ENCODE results near the gene TIMD4.
"Not testable (repeated sequence)": the region's sequence is repeated elsewhere in the genome, so short reads cannot be mapped to it uniquely, and the experiment has no call there.

TIMD4 gene

DNA sequence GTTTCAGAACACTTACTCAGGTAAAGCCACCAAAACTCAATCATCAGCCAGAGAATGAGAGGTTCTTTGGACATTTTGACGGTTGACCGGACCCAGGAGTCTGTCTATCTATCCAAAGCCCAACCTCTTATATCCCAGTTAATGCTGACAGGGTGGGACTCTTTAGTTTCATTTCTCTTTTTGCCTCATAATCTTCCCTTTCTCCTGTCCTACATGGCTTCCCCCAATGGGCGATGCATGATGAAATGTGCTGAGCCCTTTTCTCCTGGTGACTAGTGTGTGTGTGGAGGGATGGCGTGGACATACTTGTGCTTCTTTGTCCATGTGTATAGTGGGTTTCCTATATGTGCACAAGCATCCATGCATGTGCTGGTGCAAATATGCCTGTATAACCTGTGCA lies at the start of gene TIMD4:
Gene TIMD4, minus strand, starts transcription at position 102 of the 400 bp plus-strand sequence. Its CDS starts 28 bp downstream, at position 74.
- no peak for DNase-seq (ENCODE audit: extremely low read depth in 1 of 2, low read depth in 1 of 2)

DNA sequence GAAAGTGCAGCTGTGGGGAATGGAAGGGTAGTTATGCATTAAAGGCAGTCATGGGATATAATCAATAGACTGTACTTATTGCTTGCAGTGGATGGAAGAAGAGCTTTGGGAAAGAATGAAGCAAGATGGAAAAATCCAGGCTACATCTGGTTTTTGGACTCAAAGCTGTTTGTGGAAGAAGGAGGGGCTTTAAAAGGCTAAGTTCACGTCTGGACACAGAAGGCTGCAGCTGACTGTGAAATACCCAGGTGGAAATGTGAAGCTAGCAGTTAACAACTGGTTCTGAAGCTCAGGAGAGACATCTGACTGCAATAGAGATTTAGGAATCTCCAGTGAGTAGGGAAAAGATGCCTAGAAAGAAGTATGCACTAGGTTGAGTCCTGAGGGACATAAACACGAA lies 43.2 kb upstream of the TIMD4 start:
- no peak for DNase-seq (ENCODE audit: extremely low read depth in 1 of 2, low read depth in 1 of 2)

DNA sequence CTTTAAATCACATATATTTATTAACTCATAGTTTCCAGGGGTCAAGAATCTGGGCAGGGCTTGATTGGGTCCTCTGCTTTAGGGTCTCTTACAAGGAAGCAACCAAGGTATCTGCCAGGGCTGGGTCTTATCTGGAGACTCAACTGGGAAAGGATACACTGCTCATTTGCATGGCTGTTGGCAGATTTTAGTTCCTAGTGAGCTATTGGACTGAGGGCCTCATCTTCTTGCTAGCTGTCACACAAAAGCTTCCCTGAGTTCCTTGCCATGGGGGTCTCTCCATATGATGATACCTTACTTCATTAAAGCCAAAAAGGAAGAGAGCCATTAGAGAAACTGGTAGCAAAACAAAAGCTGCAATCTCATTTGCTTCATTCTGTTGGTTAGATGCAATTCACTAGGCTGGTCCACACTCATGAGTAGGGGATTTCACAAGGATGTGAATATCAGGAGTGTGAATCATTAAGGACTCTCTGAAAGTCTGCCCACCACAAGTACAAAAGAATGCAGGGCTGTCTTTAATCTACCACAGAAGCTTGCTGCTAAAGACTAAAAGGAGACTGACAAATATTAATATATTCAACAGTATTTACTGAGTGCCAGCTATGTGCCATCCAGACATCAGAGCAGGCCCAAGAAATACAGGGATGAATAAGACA lies 42.0 kb upstream of the TIMD4 start:
- no peak for DNase-seq (ENCODE audit: extremely low read depth in 1 of 2, low read depth in 1 of 2)

DNA sequence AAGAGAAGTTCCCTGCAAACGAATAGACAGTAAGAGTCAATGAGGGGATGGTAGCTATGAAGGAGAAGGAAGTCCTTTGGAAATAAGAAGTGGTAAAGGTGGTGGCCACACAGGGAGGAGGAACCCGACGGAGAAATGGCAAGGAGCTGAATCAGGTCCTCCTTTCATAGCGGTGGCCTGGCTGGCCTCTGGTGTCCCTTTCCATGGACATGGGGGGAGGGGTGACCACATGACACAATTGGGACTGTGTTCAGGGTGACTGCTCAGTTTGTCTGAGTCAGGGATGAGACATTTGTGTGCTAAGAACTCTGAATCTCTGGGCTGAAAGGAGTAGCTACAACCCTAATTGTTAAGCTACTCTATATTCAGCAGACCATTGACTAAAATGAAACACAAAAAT lies 28.7 kb upstream of the TIMD4 start:
- no peak for DNase-seq (ENCODE audit: extremely low read depth in 1 of 2, low read depth in 1 of 2)

DNA sequence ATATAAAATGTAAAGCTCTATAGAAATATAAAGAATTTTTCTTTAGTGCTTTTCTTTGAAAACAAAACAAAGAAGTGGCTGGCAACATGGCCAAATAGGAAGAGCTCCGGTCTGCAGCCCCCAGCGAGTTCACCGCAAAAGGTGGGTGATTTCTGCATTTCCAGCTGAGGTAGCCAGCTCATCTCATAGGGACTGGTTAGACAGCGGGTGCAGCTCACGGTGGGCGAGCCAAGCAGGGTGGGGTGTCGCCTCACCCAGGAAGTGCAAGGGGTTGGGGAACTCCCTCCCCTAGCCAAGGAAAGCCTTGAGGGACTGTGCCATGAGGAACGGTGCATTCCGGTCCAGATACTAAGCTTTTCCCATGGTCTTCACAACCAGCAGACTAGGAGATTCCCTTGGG lies 21.0 kb upstream of the TIMD4 start:
- no peak for DNase-seq (ENCODE audit: extremely low read depth in 1 of 2, low read depth in 1 of 2)

DNA sequence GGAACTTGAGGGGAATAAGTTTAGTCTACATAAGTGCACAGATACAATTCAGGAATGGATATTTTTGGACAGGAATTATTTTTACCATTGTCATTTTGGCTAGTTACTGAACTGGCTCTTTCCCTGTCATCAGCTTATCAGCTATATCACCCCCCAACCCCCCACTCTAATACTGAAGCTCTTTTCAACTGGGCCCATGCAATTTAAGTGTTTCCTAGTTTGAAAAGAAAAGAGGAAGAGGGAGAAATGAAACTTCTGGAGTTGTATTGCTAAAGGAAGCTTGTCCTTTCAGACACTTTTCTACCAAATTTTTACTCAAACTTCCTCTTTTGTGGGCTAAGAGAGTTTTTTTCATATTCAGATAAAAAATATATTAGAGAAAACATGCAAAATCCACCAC lies 18.5 kb upstream of the TIMD4 start:
- DNase-seq (ENCODE audit: extremely low read depth in 1 of 2, low read depth in 1 of 2), result no peak

DNA sequence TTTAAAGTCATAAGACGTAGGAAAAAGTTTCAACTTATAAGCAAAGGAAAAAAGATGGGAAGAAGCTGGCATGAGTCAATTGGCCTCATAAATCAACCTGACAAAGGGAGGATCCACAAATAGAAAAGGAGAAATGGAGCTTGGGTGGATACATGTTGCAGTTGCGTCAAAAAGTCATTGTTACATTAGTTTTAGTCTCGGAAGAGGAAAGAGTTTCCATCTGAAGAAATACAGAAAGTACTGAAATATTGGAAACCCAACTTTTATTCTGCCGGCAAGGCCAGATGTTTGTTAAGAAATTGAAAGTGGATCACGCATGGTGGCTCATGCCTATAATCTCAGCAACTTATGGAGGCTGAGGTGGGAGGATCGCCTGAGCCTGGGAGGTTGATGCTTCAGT lies 11.3 kb upstream of the TIMD4 start:
- DNase-seq (ENCODE audit: extremely low read depth in 1 of 2, low read depth in 1 of 2), result no peak

DNA sequence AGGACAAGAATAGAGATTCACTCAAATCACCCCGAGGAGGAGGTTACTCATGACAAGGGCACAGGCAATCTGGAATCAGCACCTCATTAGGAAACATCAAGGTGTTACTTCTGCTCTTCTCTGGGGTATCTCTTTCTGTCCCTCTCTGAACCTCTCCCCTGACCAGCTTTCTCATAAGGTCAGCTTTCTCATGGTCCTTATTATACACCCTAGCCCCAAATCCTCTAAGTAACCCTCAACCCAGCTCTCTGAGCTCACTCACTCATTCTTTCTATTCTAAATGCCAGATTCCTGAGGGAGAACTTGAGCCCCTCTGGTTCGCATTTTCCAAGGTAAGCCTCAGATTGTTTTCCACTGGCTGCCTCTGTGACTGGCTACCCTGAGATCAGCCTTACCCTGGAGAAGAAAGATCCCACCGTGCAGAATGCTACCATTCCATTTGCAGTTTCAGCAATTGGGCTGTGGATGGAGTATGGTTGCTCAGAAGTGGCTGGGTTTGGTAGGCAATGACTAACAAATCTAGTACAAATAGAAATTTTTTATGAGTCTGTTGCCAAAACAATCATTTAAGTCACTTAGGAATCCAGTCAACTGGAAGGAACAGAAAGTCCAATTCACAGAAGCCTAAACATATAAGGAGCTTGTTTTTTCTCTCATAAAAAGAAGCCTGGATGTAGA lies 9.0 kb upstream of the TIMD4 start:
- DNase-seq (ENCODE audit: extremely low read depth in 1 of 2, low read depth in 1 of 2), result no peak

DNA sequence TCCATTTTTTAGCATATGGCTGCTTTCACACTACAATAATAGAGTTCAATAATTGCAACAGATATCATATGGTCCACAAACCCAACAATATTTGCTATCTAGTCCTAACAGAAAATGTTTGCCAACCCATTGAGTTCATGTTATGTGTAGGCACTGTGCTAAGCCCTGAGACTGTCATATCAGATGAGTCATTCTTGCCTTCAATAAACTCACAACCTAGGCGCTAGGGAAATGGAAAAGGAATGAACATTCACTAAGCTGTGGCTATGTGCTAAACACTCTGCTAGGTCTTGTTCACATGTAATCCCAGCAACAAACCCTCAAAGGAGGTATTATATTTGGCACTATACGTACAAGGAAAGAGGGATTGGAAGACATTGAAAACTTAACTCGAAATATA lies 8.4 kb upstream of the TIMD4 start:
- DNase-seq (ENCODE audit: extremely low read depth in 1 of 2, low read depth in 1 of 2), result no peak

DNA sequence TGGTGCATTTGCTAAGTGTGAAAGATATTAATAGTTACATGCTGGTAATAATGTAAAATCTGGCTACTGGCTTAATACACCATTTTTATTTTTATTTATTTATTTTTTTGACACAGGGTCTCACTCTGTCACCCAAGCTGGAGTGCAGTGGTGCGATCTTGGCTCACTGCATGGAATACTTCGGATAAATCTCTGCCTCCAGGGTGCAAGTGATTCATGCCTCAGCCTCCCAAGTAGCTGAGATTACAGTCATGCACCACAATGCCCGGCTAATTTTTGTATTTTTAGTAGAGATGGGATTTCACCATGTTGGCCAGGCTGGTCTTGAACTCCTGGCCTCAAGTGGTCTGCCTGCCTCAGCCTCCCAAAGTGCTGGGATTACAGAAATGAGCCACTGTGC lies 4.4 kb upstream of the TIMD4 start:
- not testable (repeated sequence) for DNase-seq (ENCODE audit: extremely low read depth in 1 of 2, low read depth in 1 of 2)

DNA sequence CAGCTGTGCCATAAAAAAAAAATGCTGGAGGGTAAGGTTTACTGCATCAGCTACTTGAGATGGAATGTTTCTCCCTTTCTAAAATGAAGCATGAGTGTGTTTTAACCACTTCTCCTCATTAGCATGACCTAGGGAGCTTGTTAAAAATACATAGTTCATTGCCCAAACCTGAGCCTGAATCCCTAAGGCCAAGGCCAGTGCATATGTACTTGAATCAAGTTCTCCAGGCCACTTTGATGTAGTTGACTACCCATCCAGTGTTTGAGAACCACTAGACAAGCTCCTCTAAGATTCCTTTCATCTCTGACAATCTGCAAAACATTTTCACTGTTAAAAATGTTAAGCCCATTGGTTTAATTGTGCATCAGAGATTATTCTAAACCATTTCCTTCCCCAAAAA lies 6.7 kb downstream of the TIMD4 start:
- DNase-seq (ENCODE audit: extremely low read depth in 1 of 2, low read depth in 1 of 2), result no peak

DNA sequence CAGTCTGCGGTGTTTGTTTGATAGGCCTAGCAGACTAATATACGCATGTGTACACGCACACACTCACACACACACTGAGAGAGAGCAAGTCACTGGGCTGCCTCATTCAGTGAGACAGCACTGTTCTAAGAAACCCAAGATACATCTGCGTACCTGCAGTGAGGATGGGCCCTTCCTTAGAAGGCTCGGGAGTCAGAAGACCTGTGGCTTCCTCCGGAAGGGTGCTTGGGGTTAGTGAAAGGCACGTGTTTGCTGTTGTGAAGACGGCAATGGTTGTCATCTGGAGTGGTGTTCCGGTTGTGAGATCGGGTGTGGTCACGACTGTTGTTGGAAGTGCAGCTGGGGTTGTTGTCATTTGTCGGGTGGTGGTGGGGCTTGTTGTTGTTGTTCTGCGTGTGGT lies 11.7 kb downstream of the TIMD4 start:
- no peak for DNase-seq (ENCODE audit: extremely low read depth in 1 of 2, low read depth in 1 of 2)

DNA sequence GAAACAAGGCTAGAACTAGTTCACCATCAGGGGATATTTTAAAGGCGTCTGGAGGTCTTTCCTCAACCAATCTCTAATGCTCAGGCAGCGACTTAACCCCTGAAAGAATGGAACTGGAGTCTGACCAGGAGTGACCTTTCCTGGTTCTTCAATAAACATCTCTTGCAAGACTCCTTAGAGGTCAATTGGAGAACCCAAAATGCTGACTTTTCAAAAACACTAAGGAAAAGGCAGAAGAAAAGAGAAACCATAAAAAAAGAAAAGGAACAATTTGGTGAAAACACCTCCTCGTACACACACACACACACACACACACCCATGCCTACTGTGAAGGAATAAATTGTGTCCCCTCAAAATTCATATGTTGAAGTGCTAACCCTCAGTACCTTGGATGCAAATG lies 12.3 kb downstream of the TIMD4 start:
- DNase-seq (ENCODE audit: extremely low read depth in 1 of 2, low read depth in 1 of 2), result no peak

DNA sequence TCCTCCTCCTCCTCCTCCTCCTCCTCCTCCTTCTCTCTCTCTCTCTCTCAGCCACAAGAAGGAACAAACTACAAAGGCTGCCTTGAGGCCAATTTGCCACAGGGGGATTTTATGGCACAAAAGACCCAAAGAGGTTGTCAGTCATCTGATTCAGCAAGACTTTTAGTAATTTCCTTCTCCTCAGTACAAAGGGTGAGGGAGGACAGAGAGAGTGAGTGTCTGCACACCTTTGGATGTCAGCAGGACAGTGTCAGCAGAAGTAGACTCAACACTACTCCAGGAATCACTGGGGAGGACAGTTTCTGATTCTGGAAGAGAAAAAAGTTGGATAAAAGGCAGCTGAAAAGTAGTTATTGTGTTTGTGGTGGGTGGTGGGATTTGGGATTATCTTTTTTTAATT lies 13.6 kb downstream of the TIMD4 start:
- DNase-seq (ENCODE audit: extremely low read depth in 1 of 2, low read depth in 1 of 2), result no peak

DNA sequence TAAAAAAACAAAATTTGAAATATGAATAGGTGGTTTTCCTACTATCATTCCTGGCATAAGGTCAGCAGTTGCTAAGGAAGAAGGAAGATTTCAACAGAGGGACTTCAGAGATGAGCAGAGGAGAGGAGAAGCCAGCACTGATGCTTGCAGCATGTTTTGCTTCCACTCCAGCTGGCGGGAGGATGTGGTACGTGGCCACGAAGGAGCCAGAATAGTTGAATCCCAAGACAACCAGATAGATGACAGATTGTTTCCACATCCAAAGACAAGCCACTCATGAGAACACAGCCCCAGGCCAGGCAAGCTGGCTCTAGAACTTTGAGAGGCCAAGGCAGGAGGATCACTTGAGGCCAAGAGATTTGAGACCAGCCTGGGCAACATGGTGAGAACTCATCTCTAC lies 15.1 kb downstream of the TIMD4 start:
- no peak for DNase-seq (ENCODE audit: extremely low read depth in 1 of 2, low read depth in 1 of 2)

DNA sequence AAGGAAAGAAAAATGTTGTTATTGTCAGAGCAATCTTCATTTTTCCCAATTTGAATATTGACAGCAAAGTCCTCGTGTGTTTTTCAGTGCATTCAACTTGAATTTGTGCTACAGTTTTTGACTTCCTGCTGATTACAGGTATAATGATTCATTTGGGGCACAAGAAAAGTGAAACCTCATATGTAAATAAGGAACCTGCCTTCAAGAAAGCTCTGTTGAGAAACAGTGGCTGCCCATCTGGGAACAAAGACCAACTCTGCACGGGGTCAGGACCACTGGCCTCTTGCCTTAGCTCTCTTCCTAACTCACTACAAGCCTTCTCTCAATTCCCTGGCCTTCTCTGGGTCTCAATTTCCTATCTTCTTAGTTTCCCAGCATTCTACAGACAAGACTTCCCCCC lies 21.0 kb downstream of the TIMD4 start:
- DNase-seq (ENCODE audit: extremely low read depth in 1 of 2, low read depth in 1 of 2), result no peak

DNA sequence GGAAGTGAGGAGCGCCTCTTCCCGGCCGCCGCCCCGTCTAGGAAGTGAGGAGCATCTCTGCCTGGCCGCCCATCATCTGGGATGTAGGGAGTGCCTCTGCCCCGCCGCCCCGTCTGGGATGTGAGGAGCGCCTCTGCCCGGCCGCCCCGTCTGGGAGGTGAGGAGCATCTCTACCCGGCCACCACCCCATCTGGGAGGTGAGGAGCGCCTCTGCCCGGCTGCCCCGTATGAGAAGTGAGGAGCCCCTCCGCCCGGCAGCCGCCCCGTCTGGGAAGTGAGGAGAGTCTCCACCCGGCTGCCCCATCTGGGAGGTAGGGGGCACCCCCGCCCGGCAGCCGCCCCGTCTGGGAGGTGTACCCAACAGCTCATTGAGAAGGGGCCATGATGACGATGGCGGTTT lies 22.6 kb downstream of the TIMD4 start:
- not testable (repeated sequence) for DNase-seq (ENCODE audit: extremely low read depth in 1 of 2, low read depth in 1 of 2)

DNA sequence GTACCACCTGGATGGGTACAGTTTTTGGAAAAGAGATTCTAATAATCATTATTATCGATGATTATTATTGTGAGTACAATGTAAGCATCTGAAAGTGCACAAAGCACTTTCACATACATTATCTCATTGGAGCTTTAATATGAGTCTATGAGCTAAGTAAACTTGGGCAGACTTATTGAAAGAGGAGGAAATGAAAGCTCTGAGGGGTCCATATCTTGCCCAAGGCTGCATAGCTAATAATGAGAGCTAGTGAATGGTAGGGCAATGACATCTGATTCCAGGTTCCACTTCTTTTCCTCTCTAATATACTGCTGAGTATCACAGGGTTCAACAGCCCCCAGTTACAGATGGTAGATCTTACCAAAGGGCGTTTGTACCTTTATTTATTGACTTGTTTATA lies 26.1 kb downstream of the TIMD4 start:
- DNase-seq (ENCODE audit: extremely low read depth in 1 of 2, low read depth in 1 of 2), result no peak

DNA sequence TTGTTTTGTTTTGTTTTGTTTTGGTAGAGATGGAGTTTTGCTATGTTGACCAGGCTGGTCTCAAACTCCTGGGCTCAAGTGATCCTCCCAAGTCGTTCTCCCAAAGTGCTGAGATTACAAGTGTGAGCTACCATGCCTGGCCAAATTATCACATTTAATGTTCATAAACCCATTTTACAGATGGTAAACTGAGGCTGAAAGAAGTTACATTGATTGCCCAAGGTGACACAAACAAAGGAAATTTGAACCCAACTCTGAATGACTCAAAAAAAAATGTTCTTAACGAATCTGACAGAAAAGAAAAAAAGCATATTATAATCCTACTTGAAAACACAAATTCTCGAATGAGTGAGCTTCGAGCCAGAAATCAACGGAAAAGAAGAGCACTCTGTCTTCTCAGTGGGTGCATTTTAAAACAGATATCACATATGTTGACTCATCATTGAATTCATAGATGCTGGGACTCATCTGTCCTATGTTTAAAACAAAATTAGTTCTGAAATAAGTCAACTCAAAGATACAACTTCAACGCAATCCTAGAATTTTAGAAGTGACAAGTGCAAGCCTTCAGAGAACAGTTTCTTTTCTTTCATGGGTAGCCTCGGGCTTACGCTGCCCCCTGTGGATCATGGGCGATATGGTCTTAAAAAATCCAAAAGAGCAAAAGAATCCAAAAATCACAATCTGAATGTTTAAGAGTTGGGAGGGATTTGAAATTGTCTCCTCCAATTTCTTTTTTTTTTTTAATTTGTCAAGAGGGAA lies 28.4 kb downstream of the TIMD4 start:
- DNase-seq (ENCODE audit: extremely low read depth in 1 of 2, low read depth in 1 of 2), result peak in 1 of 2 donors; percentile 50

DNA sequence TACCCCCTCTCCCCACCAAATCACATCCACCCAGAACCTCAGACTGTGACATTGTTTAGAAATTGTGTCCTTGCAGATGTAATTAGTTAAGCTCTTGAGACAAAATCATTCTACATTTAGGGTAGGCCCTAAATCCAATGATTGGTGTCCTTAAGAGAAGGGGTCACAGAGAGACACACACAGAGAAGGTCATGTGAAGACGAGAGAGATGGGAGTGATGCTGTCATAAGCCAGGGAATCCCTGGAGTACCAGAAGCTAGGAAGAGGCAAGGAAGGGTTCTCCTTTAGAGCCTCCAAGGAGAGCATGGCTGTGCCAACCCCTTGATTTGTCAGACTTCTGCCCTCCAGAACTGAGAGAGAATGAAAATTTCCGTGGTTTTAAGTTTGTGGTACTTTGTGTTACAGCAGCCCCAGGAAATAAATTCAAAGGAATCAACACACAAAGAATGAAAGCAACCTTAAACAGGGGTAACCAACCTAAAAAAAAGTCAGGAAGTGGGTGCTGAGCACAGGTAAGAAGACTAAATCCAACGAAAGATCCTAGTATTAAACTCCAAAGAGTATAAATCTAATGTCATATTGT lies 33.6 kb downstream of the TIMD4 start:
- DNase-seq (ENCODE audit: extremely low read depth in 1 of 2, low read depth in 1 of 2), result no peak

DNA sequence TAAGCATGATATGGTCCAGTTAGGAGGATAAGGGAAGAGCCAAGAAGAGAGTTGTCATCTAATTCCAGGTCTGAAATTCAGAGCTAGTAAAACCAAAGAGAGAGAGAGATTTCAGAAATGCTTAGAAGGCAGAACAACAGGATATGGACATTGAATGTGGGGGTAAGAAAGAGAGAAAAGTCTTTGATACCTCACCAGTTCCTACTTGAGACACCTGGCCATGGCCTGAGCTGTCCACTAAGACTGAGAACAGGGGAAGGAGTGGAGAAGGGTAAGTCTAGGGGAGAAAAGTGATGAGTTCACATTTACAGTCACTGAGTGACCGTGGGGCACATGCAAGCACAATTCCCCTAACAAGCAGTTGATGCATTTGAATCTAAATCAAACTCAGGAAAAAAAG lies 35.5 kb downstream of the TIMD4 start:
- DNase-seq (ENCODE audit: extremely low read depth in 1 of 2, low read depth in 1 of 2), result no peak

DNA sequence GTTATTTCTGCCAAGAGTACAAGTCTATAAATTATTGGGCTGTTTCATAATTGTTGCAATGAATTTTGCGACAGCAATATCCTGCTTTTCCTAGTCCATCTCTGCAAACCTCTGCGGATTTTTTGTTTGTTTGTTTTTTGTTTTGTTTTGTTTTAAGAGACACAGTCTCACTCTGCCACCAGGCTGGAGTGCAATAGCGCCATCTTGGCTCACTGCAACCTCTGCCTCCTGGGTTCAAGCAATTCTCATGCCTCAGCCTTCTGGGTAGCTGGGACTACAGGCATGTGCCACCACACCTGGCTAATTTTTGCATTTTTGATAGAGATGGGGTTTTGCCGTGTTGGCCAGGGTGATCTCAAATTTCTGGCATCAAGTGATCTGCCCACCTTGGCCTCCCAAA lies 37.3 kb downstream of the TIMD4 start:
- DNase-seq (ENCODE audit: extremely low read depth in 1 of 2, low read depth in 1 of 2), result not testable (repeated sequence)
